ENCODE results near the gene FXN. TPM values are rescaled to one million over a fixed set of nuclear protein-coding genes. Genes with fewer than 3 reads are reported as not detected.
"Not testable (repeated sequence)": the region's sequence is repeated elsewhere in the genome, so short reads cannot be mapped to it uniquely, and the experiment has no call there.

FXN gene
- total and polyA plus RNA-seq, 2 donors: 3.9 to 20.2 TPM

DNA sequence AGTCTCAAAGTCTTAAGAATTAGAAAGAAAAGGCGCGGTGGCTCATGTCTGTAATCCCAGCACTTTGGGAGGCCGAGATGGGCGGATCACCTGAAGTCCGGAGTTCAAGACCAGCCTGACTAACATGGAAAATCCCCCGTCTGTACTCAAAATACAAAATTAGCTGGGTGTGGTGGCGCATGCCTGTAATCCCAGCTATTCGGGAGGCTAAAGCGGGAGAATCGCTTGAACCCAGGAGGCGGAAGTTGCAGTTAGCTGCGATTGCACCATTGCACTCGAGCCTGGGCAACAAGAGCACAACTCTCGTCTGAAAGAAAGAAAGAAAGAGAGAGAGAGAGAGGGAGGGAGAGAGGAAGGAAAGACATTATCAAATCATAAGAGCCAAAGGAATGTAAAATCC, 73.2 kb downstream of the FXN start:
- WGBS: 98% methylated on average over 14 of the region's 14 CpGs

GRCh38 chr9:69109152-69109551, 73.6 kb downstream of the FXN start:
- H3K27ac ChIP-seq (ENCODE audit: low read depth): no peak overlapping the region
- 83% methylated on average over 4 of the region's 4 CpGs for WGBS
- no peak for DNase-seq (ENCODE audit: extremely low spot score)
- H3K4me3 ChIP-seq (ENCODE audit: low read depth, low read length): no peak overlapping the region
- no peaks in the 10 kb centered on the region for H3K4me1 ChIP-seq (ENCODE audit: insufficient read depth)
- no peaks in the 10 kb centered on the region for H3K36me3 ChIP-seq (ENCODE audit: insufficient read depth)

More for the DNA sequence above, 73.2 kb downstream of the FXN start:
- H3K4me3 ChIP-seq (ENCODE audit: low read depth, low read length); H3K27ac ChIP-seq (ENCODE audit: low read depth); H3K4me1 ChIP-seq (ENCODE audit: insufficient read depth); H3K36me3 ChIP-seq (ENCODE audit: insufficient read depth); DNase-seq (ENCODE audit: extremely low spot score): not testable (repeated sequence)

DNA sequence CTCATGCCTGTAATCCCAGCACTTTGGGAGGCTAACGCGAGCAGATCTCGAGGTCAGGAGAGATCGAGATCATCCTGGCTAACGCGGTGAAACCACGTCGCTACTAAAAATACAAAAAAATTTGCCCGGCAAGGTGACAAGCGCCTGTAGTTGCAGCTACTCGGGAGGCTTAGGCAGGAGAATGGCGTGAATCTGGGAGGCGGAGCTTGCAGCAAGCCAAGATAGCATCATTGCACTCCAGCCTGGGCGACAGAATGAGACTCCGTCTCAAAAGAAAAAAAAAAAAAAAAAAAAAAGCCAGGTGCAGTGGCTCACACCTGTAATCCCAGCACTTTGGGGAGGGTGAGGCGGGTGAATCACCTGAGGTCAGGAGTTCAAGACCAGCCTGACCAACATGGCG, 77.1 kb downstream of the FXN start:
- 97% methylated on average over 17 of the region's 17 CpGs for WGBS
- not testable (repeated sequence) for DNase-seq (ENCODE audit: extremely low spot score); H3K27ac ChIP-seq (ENCODE audit: low read depth)

GRCh38 chr9:69115621-69116020, 80.1 kb downstream of the FXN start:
- Histone ChIP-seq H3K27ac (ENCODE audit: low read depth) (no peak overlapping the region), H3K36me3 (ENCODE audit: insufficient read depth) (no peaks in the 10 kb centered on the region), H3K4me3 (ENCODE audit: low read depth, low read length) (no peak overlapping the region), H3K4me1 (ENCODE audit: insufficient read depth) (no peaks in the 10 kb centered on the region)
- DNase-seq (ENCODE audit: extremely low spot score): no peak
- 73% methylated on average over 1 of the region's 1 CpG for WGBS

More for the DNA sequence above, 77.1 kb downstream of the FXN start:
- H3K36me3 ChIP-seq (ENCODE audit: insufficient read depth); H3K4me3 ChIP-seq (ENCODE audit: low read depth, low read length); H3K4me1 ChIP-seq (ENCODE audit: insufficient read depth): not testable (repeated sequence)

GRCh38 chr9:69118656-69119055, 83.1 kb downstream of the FXN start:
- WGBS: 90% methylated on average over 11 of the region's 11 CpGs
- no peaks in the 10 kb centered on the region for H3K4me1 ChIP-seq (ENCODE audit: insufficient read depth)
- no peak overlapping the region for H3K27ac ChIP-seq (ENCODE audit: low read depth)
- DNase-seq (ENCODE audit: extremely low spot score): no peak
- no peak overlapping the region for H3K4me3 ChIP-seq (ENCODE audit: low read depth, low read length)
- no peaks in the 10 kb centered on the region for H3K36me3 ChIP-seq (ENCODE audit: insufficient read depth)

GRCh38 chr9:69120380-69121154, 85.0 kb downstream of the FXN start:
- Histone ChIP-seq H3K4me1 (ENCODE audit: insufficient read depth) (no peaks in the 10 kb centered on the region), H3K27ac (ENCODE audit: low read depth) (peak overlapping the region; percentile 65), H3K36me3 (ENCODE audit: insufficient read depth) (no peaks in the 10 kb centered on the region), H3K4me3 (ENCODE audit: low read depth, low read length) (peak overlapping the region; percentile 73)
- peak; percentile 79 for DNase-seq (ENCODE audit: extremely low spot score)
- 52% methylated on average over 27 of the region's 27 CpGs for WGBS

GRCh38 chr9:69121155-69122081, 85.9 kb downstream of the FXN start:
- DNase-seq (ENCODE audit: extremely low spot score): no peak

GRCh38 chr9:69122082-69122548, 86.6 kb downstream of the FXN start:
- peak overlapping the region; percentile 91 for H3K27ac ChIP-seq (ENCODE audit: low read depth)
- H3K4me1 ChIP-seq (ENCODE audit: insufficient read depth): no peaks in the 10 kb centered on the region
- H3K36me3 ChIP-seq (ENCODE audit: insufficient read depth): no peaks in the 10 kb centered on the region
- no peak for DNase-seq (ENCODE audit: extremely low spot score)
- WGBS: under 1% methylated on average over 28 of the region's 28 CpGs
- H3K4me3 ChIP-seq (ENCODE audit: low read depth, low read length): peak overlapping the region; percentile 73

More at GRCh38 chr9:69121155-69122081, 85.9 kb downstream of the FXN start:
- Histone ChIP-seq H3K4me3 (ENCODE audit: low read depth, low read length) (peak overlapping the region; percentile 73), H3K27ac (ENCODE audit: low read depth) (peak overlapping the region; percentile 91), H3K36me3 (ENCODE audit: insufficient read depth) (no peaks in the 10 kb centered on the region), H3K4me1 (ENCODE audit: insufficient read depth) (no peaks in the 10 kb centered on the region)
- under 1% methylated on average over 86 of the region's 86 CpGs for WGBS

- peak overlapping the region; percentile 73 for H3K4me3 ChIP-seq (ENCODE audit: low read depth, low read length)
- no peaks in the 10 kb centered on the region for H3K36me3 ChIP-seq (ENCODE audit: insufficient read depth)
- DNase-seq (ENCODE audit: extremely low spot score): no peak
- peak overlapping the region; percentile 91 for H3K27ac ChIP-seq (ENCODE audit: low read depth)
- 51% methylated on average over 16 of the region's 16 CpGs for WGBS
- no peaks in the 10 kb centered on the region for H3K4me1 ChIP-seq (ENCODE audit: insufficient read depth)
Measured at GRCh38 chr9:69122549-69123141, 87.1 kb downstream of the FXN start.

DNA sequence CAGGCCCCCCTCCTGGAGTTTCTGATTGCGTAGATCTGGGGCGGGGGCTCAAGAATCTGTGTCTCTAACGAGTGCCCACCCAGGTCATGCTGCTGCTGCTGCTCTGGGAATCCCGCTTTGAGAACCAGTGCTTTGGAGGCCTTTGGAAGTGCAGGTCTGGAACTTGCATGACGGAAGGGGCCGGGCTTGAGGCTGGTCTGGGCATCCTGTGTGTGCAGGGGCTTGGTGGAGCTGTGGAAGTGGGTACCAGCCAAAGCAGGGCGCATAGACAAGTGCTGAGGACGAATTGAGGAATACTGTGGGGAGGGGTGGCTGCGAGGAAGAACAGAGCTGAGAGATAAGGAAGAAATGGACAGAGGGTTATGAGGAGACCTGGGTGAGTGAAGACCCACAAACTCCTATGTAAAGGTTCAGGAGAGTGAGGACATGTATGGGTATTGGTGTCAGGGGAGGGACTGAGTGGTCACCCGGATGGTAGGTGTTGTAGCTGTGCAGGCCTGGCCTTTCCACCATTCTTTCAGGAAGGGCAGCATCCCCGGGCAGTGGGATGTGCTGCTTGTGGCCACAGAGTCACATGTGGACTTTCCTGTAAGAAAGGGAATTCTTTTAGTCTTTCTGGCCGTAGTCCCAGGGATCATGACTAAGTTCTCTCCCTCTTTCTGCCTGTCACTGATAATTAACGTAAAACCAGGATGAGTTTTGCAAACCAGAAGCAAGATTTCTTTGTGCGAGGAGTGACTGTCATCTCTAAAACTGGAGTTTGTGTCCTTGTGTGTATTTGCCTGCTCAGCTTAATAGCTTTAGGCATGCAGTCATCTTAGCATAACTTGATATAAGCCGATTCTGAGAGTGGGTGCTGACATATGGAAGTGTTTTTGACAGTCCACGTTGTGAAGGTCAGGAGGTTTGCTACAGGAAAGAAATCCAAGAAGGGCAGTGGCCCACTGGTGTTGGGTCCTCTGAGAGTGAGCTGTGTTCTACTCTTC, 95.2 kb downstream of the FXN start:
- Histone ChIP-seq H3K4me3 (ENCODE audit: low read depth, low read length) (no peak overlapping the region), H3K36me3 (ENCODE audit: insufficient read depth) (no peaks in the 10 kb centered on the region), H3K27ac (ENCODE audit: low read depth) (no peak overlapping the region), H3K4me1 (ENCODE audit: insufficient read depth) (no peaks in the 10 kb centered on the region)
- DNase-seq (ENCODE audit: extremely low spot score): no peak
- 67% methylated on average over 16 of the region's 16 CpGs for WGBS

DNA sequence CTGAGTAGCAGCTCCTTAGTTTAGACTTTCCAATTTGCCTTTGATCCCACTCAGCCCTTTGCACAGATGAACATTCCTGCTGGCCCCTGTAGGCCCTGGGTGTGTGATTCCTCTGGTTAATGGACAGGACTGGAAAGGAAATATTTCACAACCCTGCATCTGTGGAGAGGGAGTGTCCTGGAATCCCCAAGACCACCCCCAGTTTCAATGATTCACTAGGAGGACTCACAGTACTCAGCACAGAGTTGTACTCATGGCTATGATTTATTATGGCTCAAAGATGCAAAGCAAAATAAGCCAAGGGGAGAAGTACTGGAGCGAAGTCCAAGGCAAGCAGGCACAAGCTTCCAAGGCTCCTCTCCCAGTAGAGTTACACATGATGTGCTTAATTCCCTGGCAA, 96.1 kb downstream of the FXN start:
- Histone ChIP-seq H3K36me3 (ENCODE audit: insufficient read depth) (no peaks in the 10 kb centered on the region), H3K4me3 (ENCODE audit: low read depth, low read length) (no peak overlapping the region), H3K4me1 (ENCODE audit: insufficient read depth) (no peaks in the 10 kb centered on the region), H3K27ac (ENCODE audit: low read depth) (no peak overlapping the region)
- DNase-seq (ENCODE audit: extremely low spot score): no peak
- WGBS: 32% methylated on average over 1 of the region's 1 CpG

DNA sequence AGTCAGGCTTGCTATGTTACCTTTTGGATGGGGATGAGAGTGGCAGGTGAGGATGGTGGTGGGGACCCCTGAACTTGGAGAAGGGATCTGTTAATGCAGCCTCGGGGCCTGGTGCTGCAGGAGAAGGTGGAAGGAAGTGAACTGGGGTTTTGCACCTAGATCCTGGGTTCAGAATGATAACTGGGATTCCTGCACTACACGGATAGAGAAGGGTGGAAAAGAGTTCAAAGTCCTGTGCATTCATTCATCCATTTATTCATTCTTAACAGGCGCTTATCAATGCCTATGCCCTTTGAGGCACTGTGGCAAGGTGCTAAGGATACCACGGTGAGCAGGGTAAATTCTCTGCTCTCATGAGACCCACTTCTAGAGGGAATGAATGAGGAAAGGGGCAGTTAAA, 96.8 kb downstream of the FXN start:
- no peak for DNase-seq (ENCODE audit: extremely low spot score)
- Histone ChIP-seq H3K27ac (ENCODE audit: low read depth) (no peak overlapping the region), H3K36me3 (ENCODE audit: insufficient read depth) (no peaks in the 10 kb centered on the region), H3K4me3 (ENCODE audit: low read depth, low read length) (no peak overlapping the region), H3K4me1 (ENCODE audit: insufficient read depth) (no peaks in the 10 kb centered on the region)
- WGBS: 90% methylated on average over 4 of the region's 4 CpGs
